SK-N-SH (cell line): ENCODE data around the gene COX6A1. TPM values are rescaled to one million over a fixed set of nuclear protein-coding genes. Genes with fewer than 3 reads are reported as not detected.
A peak's percentile ranks its signal among the peaks of the same experiment; 100 is the strongest.

Source experiments
- CTCF ChIA-PET: fragments of 300-600, 350-600 bp; formaldehyde crosslinking; extraction: SDS; loops from one replicate; lab custom pipeline; 2021; lab: Yijun Ruan, JAX
- POLR2A ChIA-PET: fragments of 350-600 bp; sonication (Branson Sonifier 250); formaldehyde crosslinking; extraction: SDS; loops from one replicate; lab custom pipeline; 2020; ENCODE audit warnings: antibody characterized with exemption, inconsistent platforms; lab: Yijun Ruan, JAX
- DNase-seq: peaks from one replicate; pipeline ENCODE4 v3.0.0; 2012
- H2AFZ ChIP-seq: fragments of 200-600 bp; sonication (generic); 2 replicates; pipeline ENCODE4 v1.8.1; 2016; ENCODE audit warnings: antibody characterized with exemption, mild to moderate bottlenecking, low read depth
- H3F3A ChIP-seq: fragments of 200-600 bp; sonication (generic); replicated peaks from 2 replicates; pipeline ENCODE3; 2016; ENCODE audit warnings: antibody characterized with exemption, mild to moderate bottlenecking; ENCODE audit not compliant: insufficient read depth
- H3K27ac ChIP-seq, 2 experiments: fragments of 200-500 bp in 1 of 2; fragments of 200-600 bp in 1 of 2; sonication (Bioruptor generic) in 1 of 2; sonication (generic), shearing (Covaris generic) in 1 of 2; 2 replicates each; pipeline versions ENCODE4 v1.5.1 to v1.6.1; 2014 to 2016; ENCODE audit warnings: low read depth in 2 of 2, inconsistent platforms in 1 of 2, low read length in 1 of 2, mild to moderate bottlenecking in 1 of 2, mixed read lengths in 1 of 2
- H3K27me3 ChIP-seq: fragments of 200-600 bp; sonication (generic), shearing (Covaris generic); 2 replicates; pipeline ENCODE4 v1.6.1; 2016; ENCODE audit warnings: mixed run types; ENCODE audit not compliant: insufficient read depth
- H3K36me3 ChIP-seq, 2 experiments: fragments of 200-500 bp in 1 of 2; fragments of 200-600 bp in 1 of 2; sonication (Bioruptor generic) in 1 of 2; sonication (generic) in 1 of 2; replicated peaks in 1 of 2; 2 replicates each; pipeline versions ENCODE3 to v1.5.1; 2014 to 2016; ENCODE audit warnings: low read length in 1 of 2, mild to moderate bottlenecking in 1 of 2; ENCODE audit not compliant: insufficient read depth in 2 of 2, control insufficient read depth in 1 of 2
- H3K4me1 ChIP-seq, 2 experiments: fragments of 200-500 bp in 1 of 2; fragments of 200-600 bp in 1 of 2; sonication (Bioruptor generic) in 1 of 2; sonication (generic), shearing (Covaris generic) in 1 of 2; 2 replicates each; pipeline versions ENCODE4 v1.5.1 to v1.6.1; 2014 to 2016; ENCODE audit warnings: low read depth in 1 of 2, low read length in 1 of 2, mixed run types in 1 of 2; ENCODE audit not compliant: insufficient read depth in 2 of 2, control insufficient read depth in 1 of 2
- H3K4me2 ChIP-seq: fragments of 200-600 bp; sonication (generic), shearing (Covaris generic); 2 replicates; pipeline ENCODE4 v1.6.1; 2017; ENCODE audit warnings: mixed run types
- H3K4me3 ChIP-seq, 2 experiments: fragments of 200-500 bp in 1 of 2; fragments of 200-600 bp in 1 of 2; sonication (Bioruptor generic) in 1 of 2; sonication (generic), shearing (Covaris generic) in 1 of 2; 2 replicates each; pipeline versions ENCODE4 v1.5.1 to v1.8.1; 2014 to 2016; ENCODE audit warnings: low read depth in 2 of 2, inconsistent platforms in 1 of 2, low read length in 1 of 2, mild to moderate bottlenecking in 1 of 2, mixed read lengths in 1 of 2, moderate library complexity in 1 of 2
- H3K79me2 ChIP-seq: fragments of 200-600 bp; sonication (generic); 2 replicates; pipeline ENCODE4 v1.8.1; 2017; ENCODE audit warnings: mild to moderate bottlenecking; ENCODE audit not compliant: insufficient read depth
- H3K9ac ChIP-seq: fragments of 200-600 bp; sonication (generic); 2 replicates; pipeline ENCODE4 v1.6.1; 2017; ENCODE audit warnings: mixed run types
- H3K9me2 ChIP-seq: fragments of 200-600 bp; sonication (generic); 2 replicates; pipeline ENCODE4 v1.6.1; 2017; ENCODE audit warnings: mixed run types
- H3K9me3 ChIP-seq: fragments of 200-600 bp; sonication (generic); 2 replicates; pipeline ENCODE4 v1.6.1; 2017; ENCODE audit warnings: mixed run types, mild to moderate bottlenecking, moderate library complexity
- H4K20me1 ChIP-seq: fragments of 200-600 bp; sonication (generic); 2 replicates; pipeline ENCODE4 v1.6.1; 2017; ENCODE audit warnings: mild to moderate bottlenecking, mixed run types; ENCODE audit not compliant: insufficient read depth
- CHD2 ChIP-seq: fragments of 150-350 bp; IDR thresholded peaks from 2 replicates; pipeline ENCODE4 v1.6.1; 2018; ENCODE audit warnings: low read length; ENCODE audit not compliant: partially characterized antibody
- ELF1 ChIP-seq: IDR thresholded peaks from 2 replicates; pipeline ENCODE4 v1.4.0; 2012
- EP300 ChIP-seq, 2 experiments: IDR thresholded peaks; 2 replicates each; pipeline versions ENCODE4 v1.4.0 to v1.6.1; 2012; ENCODE audit warnings: borderline replicate concordance in 1 of 2, low read depth in 1 of 2, low read length in 1 of 2
- EZH2phosphoT487 ChIP-seq: fragments of 200-600 bp; sonication (generic); IDR thresholded peaks from 2 replicates; pipeline ENCODE4 v1.6.1; 2017; ENCODE audit warnings: low read depth, mixed run types, mild to moderate bottlenecking, antibody characterized with exemption, moderate library complexity, borderline replicate concordance
- FOSL2 ChIP-seq: IDR thresholded peaks from 2 replicates; pipeline ENCODE4 v1.4.0; 2012; ENCODE audit warnings: low read depth, mild to moderate bottlenecking, moderate library complexity, borderline replicate concordance
- FOXM1 ChIP-seq: IDR thresholded peaks from 2 replicates; pipeline ENCODE4 v1.4.0; 2012; ENCODE audit warnings: low read depth, mild to moderate bottlenecking
- JUND ChIP-seq: IDR thresholded peaks from 2 replicates; pipeline ENCODE4 v1.4.0; 2012
- PBX3 ChIP-seq: IDR thresholded peaks from 2 replicates; pipeline ENCODE4; 2012
- RCOR1 ChIP-seq: fragments of 150-350 bp; IDR thresholded peaks from 2 replicates; pipeline ENCODE4 v1.6.1; 2017; ENCODE audit warnings: antibody characterized with exemption, low read length
- RFX5 ChIP-seq: IDR thresholded peaks from 2 replicates; pipeline ENCODE4 v1.6.1; 2012; ENCODE audit warnings: mild to moderate bottlenecking, improper control_type of control experiment, low read length
- SIN3A ChIP-seq: IDR thresholded peaks from 2 replicates; pipeline ENCODE4 v1.6.1; 2012; ENCODE audit warnings: low read depth, mild to moderate bottlenecking, low read length, moderate library complexity, borderline replicate concordance
- TAF1 ChIP-seq: IDR thresholded peaks from 2 replicates; pipeline ENCODE4 v1.6.1; 2012; ENCODE audit warnings: low read depth, mild to moderate bottlenecking, low read length, moderate library complexity, borderline replicate concordance
- TCF12 ChIP-seq: IDR thresholded peaks from 2 replicates; pipeline ENCODE4 v1.4.0; 2012
- TEAD4 ChIP-seq: IDR thresholded peaks from 2 replicates; pipeline ENCODE4 v1.4.0; 2012; ENCODE audit warnings: mild to moderate bottlenecking, borderline replicate concordance; ENCODE audit not compliant: insufficient read depth
- WGBS: methylation state at CpG from one replicate; pipeline ENCODE4 v1.1.6; 2017; ENCODE audit warnings: low lambda C conversion rate; 5-methylcytosine and 5-hydroxymethylcytosine counted together
- polyA plus RNA-seq, 3 experiments: library from polyadenylated mRNA; depleted of rRNA; stranded (reverse); fragments of >200 nt; gene quantifications; 2 replicates each; pipeline ENCODE4 v1.2.3, GENCODE V29; 2012
- TF ChIP-seq, protein P1 (sequence below): fragments of 200-600 bp; sonication (generic); IDR thresholded peaks from 2 replicates; pipeline ENCODE4 v1.6.1; 2017; ENCODE audit warnings: antibody characterized with exemption, mild to moderate bottlenecking, moderate library complexity
- TF ChIP-seq, protein P2 (sequence below): IDR thresholded peaks from 2 replicates; pipeline ENCODE4 v1.4.0; 2012; ENCODE audit warnings: low read depth
- TF ChIP-seq, protein P3 (sequence below): IDR thresholded peaks from 2 replicates; pipeline ENCODE4 v1.6.1; 2012; ENCODE audit warnings: mild to moderate bottlenecking, low read depth, low read length, moderate library complexity
- TF ChIP-seq, protein P4 (sequence below): IDR thresholded peaks from 2 replicates; pipeline ENCODE4 v1.4.0; 2012; ENCODE audit warnings: low read depth, borderline replicate concordance

COX6A1 gene
- polyA plus RNA-seq, 1 of the 3 experiments (the other 2 are of a cell fraction) = 1,199 TPM

- TF ChIP-seq FOSL2 (no peak), PBX3 (no peak), TEAD4 (no peak), RCOR1 (no peak)
Observed at GRCh38 chr12:120472521-120472920, 34.6 kb downstream of the COX6A1 start (continued).

DNA sequence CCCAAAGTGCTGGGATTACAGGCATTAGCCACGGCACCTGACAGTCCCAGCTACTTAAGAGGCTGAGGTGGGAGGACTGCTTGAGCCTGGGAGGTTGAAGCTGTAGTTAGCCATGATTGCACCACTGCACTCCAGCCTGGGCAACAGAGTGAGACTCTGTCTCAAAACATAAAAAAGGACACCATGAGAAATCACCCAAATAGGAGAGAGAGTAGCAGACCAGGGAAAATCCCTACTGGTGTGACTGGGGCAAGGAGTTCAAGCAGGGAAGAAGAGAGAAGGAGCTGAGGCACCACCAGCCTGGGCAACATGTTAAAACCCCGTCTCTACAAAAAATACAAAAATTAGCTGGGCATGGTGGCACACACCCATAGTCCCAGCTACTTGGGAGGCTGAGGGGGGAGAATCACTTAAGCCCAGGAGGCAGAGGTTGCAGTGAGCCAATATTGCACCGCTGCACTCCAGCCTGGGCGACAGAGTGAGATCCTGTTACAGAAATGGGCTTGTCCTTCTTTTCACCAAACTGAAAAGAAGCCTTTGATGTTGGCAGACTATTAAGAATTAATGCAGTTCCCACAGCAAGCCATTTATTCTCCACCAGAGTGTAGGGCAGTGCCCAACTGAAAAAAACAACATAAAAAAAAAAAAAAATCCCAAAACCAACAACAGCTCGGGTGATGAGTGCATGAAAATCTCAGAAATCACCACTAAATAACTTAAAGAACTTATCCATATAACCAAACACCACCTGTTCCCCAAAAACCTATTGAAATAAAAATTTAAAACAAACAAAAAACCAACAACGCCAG, 36.1 kb downstream of the COX6A1 start:
- Histone ChIP-seq H3K79me2 (peaks cover 33% of the 10 kb centered on the region), H3K9me3 (no peaks in the 10 kb centered on the region), H3K36me3 (no peaks in the 10 kb centered on the region), H3K4me2 (peak overlapping the region; percentile 62), H3K9ac (no peak overlapping the region), H3K4me1 (peaks cover 0 to 5% of the 10 kb centered on the region in 2 experiments; a peak in 1 of 4 replicates), H3F3A (peaks cover 14% of the 10 kb centered on the region), H4K20me1 (peaks cover under 1% of the 10 kb centered on the region), H3K9me2 (no peaks in the 10 kb centered on the region), H3K4me3 (no peak overlapping the region; a peak in 1 of 4 replicates), H3K27me3 (no peaks in the 10 kb centered on the region), H3K27ac (peak overlapping the region in 1 of 2 experiments; percentile 64; a peak in 1 of 4 replicates), H2AFZ (0 out of 2 replicates have a peak overlapping the region, but pooled peaks have one; percentile 32)
- ChIA-PET CTCF (interaction anchor here (0.6 to 2.1 kb wide), 5 partner anchors 8 to 20 kb away, joined by 3 to 5 read pairs (median 4); no protein-coding TSS in a partner anchor), POLR2A (no interaction called here)
- no peak for DNase-seq
- WGBS = 69% methylated on average over 6 of the region's 6 CpGs
- TF ChIP-seq ELF1 (no peak), TEAD4 (no peak), PBX3 (no peak), RFX5 (no peak), CHD2 (no peak), SIN3A (no peak), EZH2phosphoT487 (no peak), EP300 (IDR thresholded peaks at IDR 0.05; ENCODE audit: borderline replicate concordance in 1 of 2, low read depth in 1 of 2, low read length in 1 of 2) (no peak), TAF1 (no peak), JUND (no peak), FOXM1 (no peak), TCF12 (no peak)
- TF ChIP-seq, protein P1, sequence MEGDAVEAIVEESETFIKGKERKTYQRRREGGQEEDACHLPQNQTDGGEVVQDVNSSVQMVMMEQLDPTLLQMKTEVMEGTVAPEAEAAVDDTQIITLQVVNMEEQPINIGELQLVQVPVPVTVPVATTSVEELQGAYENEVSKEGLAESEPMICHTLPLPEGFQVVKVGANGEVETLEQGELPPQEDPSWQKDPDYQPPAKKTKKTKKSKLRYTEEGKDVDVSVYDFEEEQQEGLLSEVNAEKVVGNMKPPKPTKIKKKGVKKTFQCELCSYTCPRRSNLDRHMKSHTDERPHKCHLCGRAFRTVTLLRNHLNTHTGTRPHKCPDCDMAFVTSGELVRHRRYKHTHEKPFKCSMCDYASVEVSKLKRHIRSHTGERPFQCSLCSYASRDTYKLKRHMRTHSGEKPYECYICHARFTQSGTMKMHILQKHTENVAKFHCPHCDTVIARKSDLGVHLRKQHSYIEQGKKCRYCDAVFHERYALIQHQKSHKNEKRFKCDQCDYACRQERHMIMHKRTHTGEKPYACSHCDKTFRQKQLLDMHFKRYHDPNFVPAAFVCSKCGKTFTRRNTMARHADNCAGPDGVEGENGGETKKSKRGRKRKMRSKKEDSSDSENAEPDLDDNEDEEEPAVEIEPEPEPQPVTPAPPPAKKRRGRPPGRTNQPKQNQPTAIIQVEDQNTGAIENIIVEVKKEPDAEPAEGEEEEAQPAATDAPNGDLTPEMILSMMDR = no peak
- TF ChIP-seq, protein P2, sequence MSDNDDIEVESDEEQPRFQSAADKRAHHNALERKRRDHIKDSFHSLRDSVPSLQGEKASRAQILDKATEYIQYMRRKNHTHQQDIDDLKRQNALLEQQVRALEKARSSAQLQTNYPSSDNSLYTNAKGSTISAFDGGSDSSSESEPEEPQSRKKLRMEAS = no peak
- TF ChIP-seq, protein P3, sequence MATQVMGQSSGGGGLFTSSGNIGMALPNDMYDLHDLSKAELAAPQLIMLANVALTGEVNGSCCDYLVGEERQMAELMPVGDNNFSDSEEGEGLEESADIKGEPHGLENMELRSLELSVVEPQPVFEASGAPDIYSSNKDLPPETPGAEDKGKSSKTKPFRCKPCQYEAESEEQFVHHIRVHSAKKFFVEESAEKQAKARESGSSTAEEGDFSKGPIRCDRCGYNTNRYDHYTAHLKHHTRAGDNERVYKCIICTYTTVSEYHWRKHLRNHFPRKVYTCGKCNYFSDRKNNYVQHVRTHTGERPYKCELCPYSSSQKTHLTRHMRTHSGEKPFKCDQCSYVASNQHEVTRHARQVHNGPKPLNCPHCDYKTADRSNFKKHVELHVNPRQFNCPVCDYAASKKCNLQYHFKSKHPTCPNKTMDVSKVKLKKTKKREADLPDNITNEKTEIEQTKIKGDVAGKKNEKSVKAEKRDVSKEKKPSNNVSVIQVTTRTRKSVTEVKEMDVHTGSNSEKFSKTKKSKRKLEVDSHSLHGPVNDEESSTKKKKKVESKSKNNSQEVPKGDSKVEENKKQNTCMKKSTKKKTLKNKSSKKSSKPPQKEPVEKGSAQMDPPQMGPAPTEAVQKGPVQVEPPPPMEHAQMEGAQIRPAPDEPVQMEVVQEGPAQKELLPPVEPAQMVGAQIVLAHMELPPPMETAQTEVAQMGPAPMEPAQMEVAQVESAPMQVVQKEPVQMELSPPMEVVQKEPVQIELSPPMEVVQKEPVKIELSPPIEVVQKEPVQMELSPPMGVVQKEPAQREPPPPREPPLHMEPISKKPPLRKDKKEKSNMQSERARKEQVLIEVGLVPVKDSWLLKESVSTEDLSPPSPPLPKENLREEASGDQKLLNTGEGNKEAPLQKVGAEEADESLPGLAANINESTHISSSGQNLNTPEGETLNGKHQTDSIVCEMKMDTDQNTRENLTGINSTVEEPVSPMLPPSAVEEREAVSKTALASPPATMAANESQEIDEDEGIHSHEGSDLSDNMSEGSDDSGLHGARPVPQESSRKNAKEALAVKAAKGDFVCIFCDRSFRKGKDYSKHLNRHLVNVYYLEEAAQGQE = no peak
- TF ChIP-seq, protein P4, sequence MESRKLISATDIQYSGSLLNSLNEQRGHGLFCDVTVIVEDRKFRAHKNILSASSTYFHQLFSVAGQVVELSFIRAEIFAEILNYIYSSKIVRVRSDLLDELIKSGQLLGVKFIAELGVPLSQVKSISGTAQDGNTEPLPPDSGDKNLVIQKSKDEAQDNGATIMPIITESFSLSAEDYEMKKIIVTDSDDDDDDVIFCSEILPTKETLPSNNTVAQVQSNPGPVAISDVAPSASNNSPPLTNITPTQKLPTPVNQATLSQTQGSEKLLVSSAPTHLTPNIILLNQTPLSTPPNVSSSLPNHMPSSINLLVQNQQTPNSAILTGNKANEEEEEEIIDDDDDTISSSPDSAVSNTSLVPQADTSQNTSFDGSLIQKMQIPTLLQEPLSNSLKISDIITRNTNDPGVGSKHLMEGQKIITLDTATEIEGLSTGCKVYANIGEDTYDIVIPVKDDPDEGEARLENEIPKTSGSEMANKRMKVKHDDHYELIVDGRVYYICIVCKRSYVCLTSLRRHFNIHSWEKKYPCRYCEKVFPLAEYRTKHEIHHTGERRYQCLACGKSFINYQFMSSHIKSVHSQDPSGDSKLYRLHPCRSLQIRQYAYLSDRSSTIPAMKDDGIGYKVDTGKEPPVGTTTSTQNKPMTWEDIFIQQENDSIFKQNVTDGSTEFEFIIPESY = no peak
